ENCODE measurements around the gene CSMD2.

DNA sequence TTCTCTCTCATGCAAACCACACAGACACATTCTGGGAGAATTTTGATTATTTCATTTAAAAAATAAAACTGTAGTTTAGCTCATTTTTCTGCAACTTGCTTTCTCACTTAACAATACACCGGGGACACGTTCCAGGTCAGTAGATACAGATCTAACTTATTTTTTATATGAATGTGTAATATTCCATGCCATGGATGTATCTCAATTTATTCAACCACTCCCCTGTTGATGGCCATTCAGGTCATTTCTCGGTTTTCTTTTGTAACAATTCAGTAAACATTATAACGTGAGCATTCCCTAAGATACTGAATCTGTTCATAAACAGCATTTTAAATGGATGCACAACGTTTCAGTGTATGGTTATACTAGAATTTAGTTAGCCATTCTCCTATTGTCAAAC is 64.7 kb downstream of the CSMD2 start:
- TF ChIP-seq, protein P1, sequence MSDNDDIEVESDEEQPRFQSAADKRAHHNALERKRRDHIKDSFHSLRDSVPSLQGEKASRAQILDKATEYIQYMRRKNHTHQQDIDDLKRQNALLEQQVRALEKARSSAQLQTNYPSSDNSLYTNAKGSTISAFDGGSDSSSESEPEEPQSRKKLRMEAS (IDR thresholded peaks at IDR 0.05; ENCODE audit: low read depth) = no peak
- TF ChIP-seq RAD21 (IDR thresholded peaks at IDR 0.05; ENCODE audit: low read length) (no peak), RXRA (IDR thresholded peaks at IDR 0.05; ENCODE audit: borderline replicate concordance, low read depth) (no peak), YY1 (IDR thresholded peaks at IDR 0.05; ENCODE audit: low read depth) (no peak), EP300 (IDR thresholded peaks at IDR 0.05; ENCODE audit: borderline replicate concordance in 1 of 2, low read depth in 1 of 2, low read length in 1 of 2) (no peak), POLR2AphosphoS5 (IDR thresholded peaks at IDR 0.05; ENCODE audit: low read depth, low read length) (no peak), NRF1 (IDR thresholded peaks at IDR 0.05; ENCODE audit: low read depth, low read length) (no peak), JUND (IDR thresholded peaks at IDR 0.05) (no peak), SIN3A (IDR thresholded peaks at IDR 0.05; ENCODE audit: borderline replicate concordance, low read depth, low read length) (no peak), GATA2 (CRISPR knock-in tag; IDR thresholded peaks at IDR 0.05) (no peak), EZH2phosphoT487 (IDR thresholded peaks at IDR 0.05; ENCODE audit: borderline replicate concordance, low read depth) (no peak)
- TF ChIP-seq, protein P2, sequence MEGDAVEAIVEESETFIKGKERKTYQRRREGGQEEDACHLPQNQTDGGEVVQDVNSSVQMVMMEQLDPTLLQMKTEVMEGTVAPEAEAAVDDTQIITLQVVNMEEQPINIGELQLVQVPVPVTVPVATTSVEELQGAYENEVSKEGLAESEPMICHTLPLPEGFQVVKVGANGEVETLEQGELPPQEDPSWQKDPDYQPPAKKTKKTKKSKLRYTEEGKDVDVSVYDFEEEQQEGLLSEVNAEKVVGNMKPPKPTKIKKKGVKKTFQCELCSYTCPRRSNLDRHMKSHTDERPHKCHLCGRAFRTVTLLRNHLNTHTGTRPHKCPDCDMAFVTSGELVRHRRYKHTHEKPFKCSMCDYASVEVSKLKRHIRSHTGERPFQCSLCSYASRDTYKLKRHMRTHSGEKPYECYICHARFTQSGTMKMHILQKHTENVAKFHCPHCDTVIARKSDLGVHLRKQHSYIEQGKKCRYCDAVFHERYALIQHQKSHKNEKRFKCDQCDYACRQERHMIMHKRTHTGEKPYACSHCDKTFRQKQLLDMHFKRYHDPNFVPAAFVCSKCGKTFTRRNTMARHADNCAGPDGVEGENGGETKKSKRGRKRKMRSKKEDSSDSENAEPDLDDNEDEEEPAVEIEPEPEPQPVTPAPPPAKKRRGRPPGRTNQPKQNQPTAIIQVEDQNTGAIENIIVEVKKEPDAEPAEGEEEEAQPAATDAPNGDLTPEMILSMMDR (IDR thresholded peaks at IDR 0.05) = no peak
- TF ChIP-seq, protein P3, sequence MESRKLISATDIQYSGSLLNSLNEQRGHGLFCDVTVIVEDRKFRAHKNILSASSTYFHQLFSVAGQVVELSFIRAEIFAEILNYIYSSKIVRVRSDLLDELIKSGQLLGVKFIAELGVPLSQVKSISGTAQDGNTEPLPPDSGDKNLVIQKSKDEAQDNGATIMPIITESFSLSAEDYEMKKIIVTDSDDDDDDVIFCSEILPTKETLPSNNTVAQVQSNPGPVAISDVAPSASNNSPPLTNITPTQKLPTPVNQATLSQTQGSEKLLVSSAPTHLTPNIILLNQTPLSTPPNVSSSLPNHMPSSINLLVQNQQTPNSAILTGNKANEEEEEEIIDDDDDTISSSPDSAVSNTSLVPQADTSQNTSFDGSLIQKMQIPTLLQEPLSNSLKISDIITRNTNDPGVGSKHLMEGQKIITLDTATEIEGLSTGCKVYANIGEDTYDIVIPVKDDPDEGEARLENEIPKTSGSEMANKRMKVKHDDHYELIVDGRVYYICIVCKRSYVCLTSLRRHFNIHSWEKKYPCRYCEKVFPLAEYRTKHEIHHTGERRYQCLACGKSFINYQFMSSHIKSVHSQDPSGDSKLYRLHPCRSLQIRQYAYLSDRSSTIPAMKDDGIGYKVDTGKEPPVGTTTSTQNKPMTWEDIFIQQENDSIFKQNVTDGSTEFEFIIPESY (IDR thresholded peaks at IDR 0.05; ENCODE audit: borderline replicate concordance, low read depth) = no peak
